GM19238 (cell line): ENCODE measurements around the gene LMOD3.

Experiments
- DNase-seq: peaks from one replicate; pipeline ENCODE4 v3.0.0; 2011; ENCODE audit warnings: low spot score; ENCODE audit not compliant: insufficient read length

Gene LMOD3

DNA sequence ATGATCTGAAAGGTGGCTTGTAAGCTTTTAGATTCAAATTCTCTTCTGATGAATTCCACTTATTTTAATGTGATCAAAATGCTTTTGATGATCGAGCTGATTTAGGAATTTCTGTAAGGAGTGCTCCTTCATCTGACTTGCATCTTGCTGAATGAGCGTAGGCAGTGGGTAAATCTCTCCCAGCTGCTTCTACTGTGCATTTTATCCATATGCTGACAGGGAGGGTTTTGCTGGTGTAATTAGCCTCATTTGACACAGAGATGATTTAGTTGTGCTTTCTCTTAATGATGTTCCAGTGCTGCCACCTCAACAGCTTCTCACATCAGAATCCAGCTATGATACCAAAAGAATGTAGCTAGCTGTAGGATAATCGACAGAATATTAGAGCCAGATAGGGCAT, 3.8 kb upstream of the LMOD3 start:
- no peak for DNase-seq

GRCh38 chr3:69121950-69122349, 445 bp downstream of the LMOD3 start:
- no peak for DNase-seq

GRCh38 chr3:69121513-69121912, 882 bp downstream of the LMOD3 start:
- no peak for DNase-seq

DNA sequence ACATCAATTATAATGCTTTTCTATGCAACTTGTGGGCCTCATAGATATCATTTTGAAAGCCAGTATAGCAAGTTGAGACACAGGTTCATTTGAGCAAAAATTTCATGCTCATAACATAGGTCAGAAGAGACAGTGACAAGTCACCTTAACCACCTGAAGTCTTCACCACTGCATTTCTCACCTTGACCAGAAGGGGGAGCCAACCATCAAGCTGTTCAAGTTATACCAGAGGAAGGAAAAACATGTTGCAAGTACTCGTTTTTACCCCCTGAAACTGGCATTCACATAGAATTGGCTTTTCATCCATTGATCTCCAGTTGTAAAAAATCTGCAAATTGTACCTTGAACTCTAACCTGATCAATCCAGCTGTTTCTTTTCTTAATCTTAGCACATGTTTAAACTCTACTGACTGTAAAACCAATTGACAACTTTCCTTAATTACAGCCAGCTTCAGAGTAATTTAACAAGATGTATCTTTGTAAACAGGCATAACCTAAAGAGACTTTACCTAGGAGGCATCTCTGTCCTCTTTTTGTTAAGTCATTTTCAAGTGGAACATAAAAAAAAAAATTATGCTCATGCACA, 1.4 kb downstream of the LMOD3 start:
- DNase-seq, result peak; percentile 11

DNA sequence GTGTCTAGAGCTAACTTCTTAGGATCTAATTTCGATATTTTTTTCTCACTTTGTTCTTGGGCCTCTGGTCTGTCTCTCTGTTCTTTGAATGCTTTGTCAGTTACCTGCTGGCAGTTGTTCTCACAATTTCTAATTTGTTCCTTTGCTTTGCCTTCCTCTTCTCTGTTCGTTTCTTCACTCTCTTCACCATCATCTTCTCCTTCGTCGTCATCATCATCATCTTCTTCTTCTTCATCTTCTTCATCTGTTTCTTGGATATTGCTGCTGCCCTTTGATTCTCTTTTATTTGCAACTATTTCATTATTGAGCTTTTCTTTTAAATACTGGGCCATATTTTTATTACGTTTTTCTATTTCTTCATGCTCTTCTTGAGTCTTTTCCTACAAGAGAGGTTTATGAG, 2.7 kb downstream of the LMOD3 start:
- no peak for DNase-seq

DNA sequence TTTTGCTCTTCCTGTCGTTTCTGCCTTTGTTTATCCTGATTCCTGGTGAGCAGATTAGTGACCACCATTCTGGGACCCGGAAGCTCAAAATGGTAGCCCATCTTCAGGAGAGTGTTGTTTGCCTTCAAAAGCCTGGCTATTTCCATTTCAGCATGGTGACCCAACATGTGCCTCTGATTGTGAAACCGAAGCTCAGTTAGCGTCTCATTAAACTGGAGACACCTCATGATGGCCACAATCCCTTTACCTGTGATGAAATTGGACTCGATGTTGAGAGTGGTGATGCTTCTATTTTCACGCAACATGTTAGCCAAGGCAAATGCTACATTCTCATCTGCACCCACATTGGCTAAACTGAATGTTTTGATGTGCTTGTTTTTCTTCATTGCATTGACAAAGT, 3.3 kb downstream of the LMOD3 start:
- no peak for DNase-seq

DNA sequence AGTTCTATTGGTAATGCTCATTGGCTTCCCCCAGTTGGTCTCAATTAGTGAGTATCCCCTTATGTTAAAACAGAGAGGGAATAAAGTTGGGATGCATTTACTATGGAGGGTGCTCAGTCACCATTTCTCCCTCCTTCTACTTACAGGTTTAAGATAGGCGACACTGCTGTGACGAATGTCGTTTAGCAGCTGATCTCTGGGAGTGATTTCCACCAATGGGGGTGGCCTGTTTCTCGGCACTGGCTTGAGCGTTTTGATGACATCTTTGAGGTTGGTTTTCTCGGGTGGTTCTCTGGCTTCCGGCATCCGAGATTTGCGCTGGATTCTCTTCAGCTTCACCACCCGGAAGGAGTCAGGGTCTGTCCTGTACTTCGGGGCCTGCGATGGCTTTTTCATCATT, 3.8 kb downstream of the LMOD3 start:
- DNase-seq, result no peak

GRCh38 chr3:69116897-69117296, 5.5 kb downstream of the LMOD3 start:
- DNase-seq, result no peak

DNA sequence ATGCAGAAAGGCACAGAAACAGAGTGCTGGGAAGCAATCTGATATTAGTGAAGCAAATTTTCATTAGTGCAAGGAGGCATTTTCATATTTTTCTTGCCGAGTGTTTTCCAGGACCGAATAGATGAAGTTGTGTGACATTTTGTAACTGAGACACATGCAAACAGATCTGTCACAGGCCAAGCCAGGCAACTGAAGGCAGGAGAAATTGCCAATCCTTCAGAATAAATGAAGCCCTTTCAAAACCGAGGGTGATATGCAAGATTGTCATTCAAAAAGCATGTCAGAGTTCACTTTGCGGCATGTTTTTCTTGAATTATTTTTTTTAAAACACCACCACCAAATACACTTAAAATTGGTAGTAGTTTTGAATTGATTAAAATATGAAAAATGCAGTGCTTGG, 6.2 kb downstream of the LMOD3 start:
- DNase-seq, result no peak

DNA sequence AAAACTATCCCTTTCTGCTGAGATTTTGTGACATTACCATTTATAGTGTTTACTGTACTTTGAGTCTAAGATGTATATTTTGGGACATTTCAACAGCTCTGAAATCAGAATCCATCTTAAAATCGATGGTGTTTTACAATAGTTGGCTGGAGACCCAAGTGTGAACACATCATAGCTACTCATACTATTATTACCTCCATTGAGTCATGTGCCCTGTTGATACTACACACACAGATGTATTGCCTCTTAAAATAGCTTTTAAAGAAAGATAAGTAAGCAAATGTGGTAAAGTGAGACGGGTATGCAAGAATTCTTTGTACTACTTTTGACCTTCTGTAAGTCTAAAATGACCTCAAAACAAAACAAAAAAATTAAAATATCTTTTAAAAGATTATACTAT, 6.7 kb downstream of the LMOD3 start:
- DNase-seq, result no peak

GRCh38 chr3:69113536-69113935, 8.9 kb downstream of the LMOD3 start:
- DNase-seq, result no peak

DNA sequence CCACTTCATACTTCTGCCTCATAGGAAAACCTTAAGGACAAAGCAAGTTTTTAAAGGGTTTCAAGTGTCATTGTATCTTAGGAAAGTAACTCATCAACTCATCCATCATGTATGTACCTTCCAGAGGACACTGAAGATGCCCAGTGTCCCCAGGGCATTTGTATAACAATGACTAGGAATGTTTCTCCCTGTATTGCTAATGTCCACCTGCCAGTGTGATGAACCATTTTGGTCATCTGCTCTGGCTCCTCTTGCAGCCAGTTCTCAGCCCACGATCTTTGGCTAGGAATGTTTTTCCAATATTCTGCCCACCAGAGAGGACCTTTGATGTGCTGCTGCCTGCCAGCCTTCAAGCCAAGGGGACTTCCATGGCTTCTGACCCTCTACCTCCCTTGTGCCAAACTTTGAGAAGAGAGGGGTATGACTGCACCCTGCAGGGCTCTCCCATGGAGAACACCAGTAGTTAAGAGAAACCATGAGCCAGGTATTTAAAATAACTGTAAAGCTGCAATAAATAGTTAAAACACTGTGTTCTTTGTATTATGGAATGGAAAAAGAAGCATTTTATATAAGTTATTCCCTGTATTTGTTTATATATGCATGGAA, 11.4 kb downstream of the LMOD3 start:
- no peak for DNase-seq

- no peak for DNase-seq
These were observed 13.6 kb downstream of the LMOD3 start for GRCh38 chr3:69108811-69109210.

DNA sequence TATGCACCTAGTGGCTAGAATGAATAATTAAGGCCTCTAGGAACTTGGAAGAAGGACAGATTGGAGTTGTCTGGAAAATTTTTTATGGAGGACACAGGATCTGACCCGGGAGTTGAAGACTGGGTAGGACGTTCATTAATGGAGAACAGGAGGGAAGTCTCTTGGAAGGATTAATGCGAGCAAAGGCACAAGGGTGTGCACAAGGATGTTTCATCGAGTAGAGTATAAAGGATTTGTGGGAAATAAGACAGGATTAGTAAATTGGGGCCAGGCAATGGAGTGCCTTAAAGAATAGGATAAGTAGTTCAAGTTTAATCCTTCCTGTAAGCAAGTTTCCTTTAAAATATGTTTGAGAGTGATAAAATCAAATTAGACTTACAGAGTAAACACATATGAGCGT, 14.6 kb downstream of the LMOD3 start:
- no peak for DNase-seq

GRCh38 chr3:69105320-69105719, 17.1 kb downstream of the LMOD3 start:
- DNase-seq, result no peak

- no peak for DNase-seq
These were observed 17.8 kb downstream of the LMOD3 start for GRCh38 chr3:69104586-69104985.

GRCh38 chr3:69103123-69103522, 19.3 kb downstream of the LMOD3 start:
- DNase-seq, result no peak

DNA sequence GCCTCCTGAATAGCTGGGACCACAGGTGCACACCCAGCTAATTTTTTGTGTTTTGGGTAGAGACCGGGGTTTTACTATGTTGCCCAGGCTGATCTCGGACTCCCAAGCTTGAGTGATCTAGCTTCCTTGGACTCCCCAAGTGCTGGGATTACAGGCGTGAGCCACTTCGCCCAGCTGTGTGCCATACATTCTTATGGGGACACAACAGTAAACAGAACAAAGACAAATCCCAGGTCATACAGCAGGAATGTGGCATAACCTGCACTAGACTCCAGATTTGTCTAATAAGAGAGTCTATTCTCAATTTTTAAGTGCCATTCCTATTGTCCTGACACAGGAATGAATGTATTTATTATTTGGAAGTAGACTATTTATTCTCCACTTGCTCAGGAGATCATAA, 20.0 kb downstream of the LMOD3 start:
- no peak for DNase-seq

- no peak for DNase-seq
These were observed 22.8 kb downstream of the LMOD3 start for GRCh38 chr3:69099576-69099975.

- DNase-seq, result no peak
These were observed 24.8 kb downstream of the LMOD3 start for GRCh38 chr3:69097407-69098086.

- DNase-seq, result no peak
These were observed 26.1 kb downstream of the LMOD3 start for GRCh38 chr3:69096299-69096698.

GRCh38 chr3:69095636-69096035, 26.8 kb downstream of the LMOD3 start:
- DNase-seq, result no peak
